Neural progenitor cell (in vitro differentiated cells): ENCODE measurements around the gene PCSK9. TPM values are rescaled to one million over a fixed set of nuclear protein-coding genes. Genes with fewer than 3 reads are reported as not detected.
"Not testable (repeated sequence)": the region's sequence is repeated elsewhere in the genome, so short reads cannot be mapped to it uniquely, and the experiment has no call there.

Experiments
- DNase-seq: peaks from one replicate; pipeline ENCODE4 v3.0.0-alpha.2; 2016; ENCODE audit warnings: low spot score
- H2AFZ ChIP-seq: fragments of 200-600 bp; sonication (generic); replicated peaks from 2 replicates; pipeline ENCODE4 v1.6.1; 2016; ENCODE audit warnings: antibody characterized with exemption
- H3F3A ChIP-seq: fragments of 200-600 bp; sonication (generic); 2 replicates; pipeline ENCODE4 v1.6.1; 2016; ENCODE audit warnings: antibody characterized with exemption, low read depth
- H3K27ac ChIP-seq: fragments of 200-600 bp; sonication (generic); 2 replicates; pipeline ENCODE4 v1.5.1; 2016; ENCODE audit warnings: mild to moderate bottlenecking
- H3K27me3 ChIP-seq: fragments of 200-600 bp; sonication (generic); 2 replicates; pipeline ENCODE4 v1.6.1; 2016; ENCODE audit warnings: mild to moderate bottlenecking, moderate library complexity
- H3K36me3 ChIP-seq: fragments of 200-600 bp; sonication (generic); 2 replicates; pipeline ENCODE4 v1.5.1; 2016
- H3K4me1 ChIP-seq: fragments of 200-600 bp; sonication (generic); 2 replicates; pipeline ENCODE4 v1.6.1; 2016; ENCODE audit warnings: mixed run types
- H3K4me2 ChIP-seq: fragments of 200-600 bp; sonication (generic); 2 replicates; pipeline ENCODE4 v1.6.1; 2016
- H3K4me3 ChIP-seq: fragments of 200-600 bp; sonication (generic); 2 replicates; pipeline ENCODE4 v1.5.1; 2016
- H3K79me2 ChIP-seq: fragments of 200-600 bp; sonication (generic); 2 replicates; pipeline ENCODE4 v1.6.1; 2016; ENCODE audit warnings: low read depth
- H3K9ac ChIP-seq: fragments of 200-600 bp; sonication (generic); 2 replicates; pipeline ENCODE4 v1.6.1; 2016
- H3K9me3 ChIP-seq: fragments of 200-600 bp; sonication (generic); 2 replicates; pipeline ENCODE4 v1.5.1; 2016; ENCODE audit warnings: low read depth
- H4K20me1 ChIP-seq: fragments of 200-600 bp; sonication (generic); 2 replicates; pipeline ENCODE4 v1.6.1; 2016; ENCODE audit warnings: low read depth
- H3K27ac Mint-ChIP-seq: 3 replicates; pipeline ENCODE4 v1.8.0; 2021; ENCODE audit warnings: mixed read lengths
- H3K27me3 Mint-ChIP-seq: 2 replicates; pipeline ENCODE4 v1.8.0; 2022; ENCODE audit warnings: low read depth, mild to moderate bottlenecking, inconsistent platforms, moderate library complexity, mixed read lengths; ENCODE audit not compliant: insufficient read depth
- H3K36me3 Mint-ChIP-seq: 3 replicates; pipeline ENCODE4 v1.8.0; 2021; ENCODE audit warnings: mixed read lengths
- H3K4me1 Mint-ChIP-seq: 3 replicates; pipeline ENCODE4 v1.8.0; 2021; ENCODE audit warnings: mixed read lengths
- H3K4me3 Mint-ChIP-seq: 3 replicates; pipeline ENCODE4 v1.8.0; 2021; ENCODE audit warnings: mild to moderate bottlenecking, moderate library complexity, mixed read lengths
- H3K9me3 Mint-ChIP-seq: 3 replicates; pipeline ENCODE4 v1.8.0; 2020; ENCODE audit warnings: mixed read lengths
- EZH2 ChIP-seq: fragments of 200-600 bp; sonication (generic); IDR thresholded peaks from 2 replicates; pipeline ENCODE4 v1.6.1; 2017; ENCODE audit warnings: antibody characterized with exemption, mild to moderate bottlenecking, moderate library complexity
- EZH2phosphoT487 ChIP-seq: fragments of 200-600 bp; sonication (generic); IDR thresholded peaks from 2 replicates; pipeline ENCODE4 v1.6.1; 2017; ENCODE audit warnings: antibody characterized with exemption
- total RNA-seq: library from RNA; depleted of rRNA; stranded (reverse); fragments of >200 nt; gene quantifications from 2 replicates; pipeline ENCODE4 v1.2.3, GENCODE V29; 2015; ENCODE audit warnings: low replicate concordance
- TF ChIP-seq, protein P1 (sequence below): fragments of 200-600 bp; sonication (generic); IDR thresholded peaks from 2 replicates; pipeline ENCODE4 v1.5.1; 2017; ENCODE audit warnings: antibody characterized with exemption, mild to moderate bottlenecking

PCSK9 gene
- total RNA-seq, 1 donor from 2014 or later = 4.5 TPM

DNA sequence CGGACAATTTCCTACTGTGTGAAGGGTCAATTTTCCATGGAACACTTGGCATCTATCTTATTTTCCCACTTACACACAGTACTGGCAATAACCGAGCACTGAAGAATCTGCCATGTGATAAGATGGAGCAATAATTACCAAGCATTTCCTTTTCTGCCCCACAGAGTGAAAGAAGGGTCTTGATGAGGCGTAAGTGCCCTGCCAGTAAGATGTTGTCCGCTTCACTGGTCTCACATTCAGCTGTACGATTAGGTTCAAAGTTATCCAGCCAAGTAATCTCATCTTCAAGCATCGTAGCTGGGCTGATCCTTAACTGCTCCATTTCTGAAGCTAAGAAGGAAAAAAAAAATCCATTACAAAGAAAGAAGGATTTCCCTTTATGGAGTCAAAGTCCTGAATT lies 67.8 kb downstream of the PCSK9 start:
- Mint-ChIP-seq H3K27ac (no peak overlapping the region), H3K36me3 (peaks cover 40% of the 10 kb centered on the region), H3K27me3 (no peaks in the 10 kb centered on the region), H3K4me1 (no peaks in the 10 kb centered on the region), H3K4me3 (no peak overlapping the region), H3K9me3 (no peaks in the 10 kb centered on the region)
- Histone ChIP-seq H3F3A (no peaks in the 10 kb centered on the region), H3K27me3 (no peaks in the 10 kb centered on the region), H3K9me3 (no peaks in the 10 kb centered on the region), H3K36me3 (peaks cover 9% of the 10 kb centered on the region), H3K79me2 (no peaks in the 10 kb centered on the region), H3K27ac (no peak overlapping the region), H3K4me2 (no peak overlapping the region), H3K4me3 (no peak overlapping the region), H3K9ac (no peak overlapping the region), H4K20me1 (no peaks in the 10 kb centered on the region), H3K4me1 (no peaks in the 10 kb centered on the region), H2AFZ (no peak overlapping the region)
- no peak for DNase-seq
- TF ChIP-seq EZH2phosphoT487 (no peak), EZH2 (no peak)
- TF ChIP-seq, protein P1, sequence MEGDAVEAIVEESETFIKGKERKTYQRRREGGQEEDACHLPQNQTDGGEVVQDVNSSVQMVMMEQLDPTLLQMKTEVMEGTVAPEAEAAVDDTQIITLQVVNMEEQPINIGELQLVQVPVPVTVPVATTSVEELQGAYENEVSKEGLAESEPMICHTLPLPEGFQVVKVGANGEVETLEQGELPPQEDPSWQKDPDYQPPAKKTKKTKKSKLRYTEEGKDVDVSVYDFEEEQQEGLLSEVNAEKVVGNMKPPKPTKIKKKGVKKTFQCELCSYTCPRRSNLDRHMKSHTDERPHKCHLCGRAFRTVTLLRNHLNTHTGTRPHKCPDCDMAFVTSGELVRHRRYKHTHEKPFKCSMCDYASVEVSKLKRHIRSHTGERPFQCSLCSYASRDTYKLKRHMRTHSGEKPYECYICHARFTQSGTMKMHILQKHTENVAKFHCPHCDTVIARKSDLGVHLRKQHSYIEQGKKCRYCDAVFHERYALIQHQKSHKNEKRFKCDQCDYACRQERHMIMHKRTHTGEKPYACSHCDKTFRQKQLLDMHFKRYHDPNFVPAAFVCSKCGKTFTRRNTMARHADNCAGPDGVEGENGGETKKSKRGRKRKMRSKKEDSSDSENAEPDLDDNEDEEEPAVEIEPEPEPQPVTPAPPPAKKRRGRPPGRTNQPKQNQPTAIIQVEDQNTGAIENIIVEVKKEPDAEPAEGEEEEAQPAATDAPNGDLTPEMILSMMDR = no peak

DNA sequence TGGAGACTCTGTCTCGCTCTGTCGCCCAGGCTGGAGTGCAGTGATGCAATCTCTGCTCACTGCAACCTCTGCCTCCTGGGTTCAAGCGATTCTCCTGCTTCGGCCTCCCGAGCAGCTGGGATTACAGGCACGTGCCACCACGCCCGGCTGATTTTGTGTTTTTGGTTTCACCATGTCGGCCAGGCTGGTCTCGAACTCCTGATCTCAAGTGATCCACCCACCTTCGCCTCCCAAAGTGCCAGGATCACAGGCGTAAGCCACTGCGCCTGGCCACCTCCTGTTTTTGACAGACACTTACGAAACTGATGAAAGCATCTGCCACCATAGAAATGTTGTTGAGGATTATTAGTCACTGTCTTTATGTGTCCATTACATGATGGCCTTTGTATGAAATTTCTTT lies 69.7 kb downstream of the PCSK9 start:
- not testable (repeated sequence) for H3K79me2 ChIP-seq, H3K4me1 Mint-ChIP-seq, H3K27me3 Mint-ChIP-seq, H3K4me1 ChIP-seq, H3K27ac Mint-ChIP-seq, H3F3A ChIP-seq, H3K9ac ChIP-seq, H4K20me1 ChIP-seq, H3K4me2 ChIP-seq, H2AFZ ChIP-seq, H3K4me3 Mint-ChIP-seq, H3K27me3 ChIP-seq, H3K9me3 ChIP-seq, H3K27ac ChIP-seq, H3K4me3 ChIP-seq, DNase-seq
- H3K9me3 Mint-ChIP-seq = peaks cover 14% of the 10 kb centered on the region
- H3K36me3 Mint-ChIP-seq = peaks cover 51% of the 10 kb centered on the region
- H3K36me3 ChIP-seq = peaks cover 20% of the 10 kb centered on the region

Other genes starting within 250 kb of the PCSK9 start
- not detected in 2 replicates for gene TTC22, start 238.2 kb upstream of the PCSK9 start, total RNA-seq
- 94.5 and 147 TPM in 2 replicates for gene DHCR24, start 152.4 kb upstream of the PCSK9 start, total RNA-seq
- not detected in 2 replicates for gene TMEM61, start 58.9 kb upstream of the PCSK9 start, total RNA-seq
- not detected in 2 replicates for gene BSND, start 40.6 kb upstream of the PCSK9 start, total RNA-seq
- gene USP24, start 175.8 kb downstream of the PCSK9 start, total RNA-seq = 35.2 and 50.5 TPM in 2 replicates